ENCODE measurements around the gene OPA1. TPM values are rescaled to one million over a fixed set of nuclear protein-coding genes. Genes with fewer than 3 reads are reported as not detected.

The OPA1 gene
- total and polyA plus RNA-seq, 2 of the 13 experiments (the other 11 are each of a cell fraction or from before 2014, with no cell fraction given), result 26.7 to 78.5 TPM

- FAIRE-seq, result no peak
- CTCF ChIA-PET (ENCODE audit: low intra/inter-chr PET ratio, low total read pairs), result no interaction called here
- in situ Hi-C loops (cut with HindIII; ENCODE audit: extremely low pct_ligation_motif_present, low pct_unique_long_range_greater_than_20kb), result no loop called here
Measured at GRCh38 chr3:193648542-193649076, 55.6 kb downstream of the OPA1 start.

More at GRCh38 chr3:193648542-193649076, 55.6 kb downstream of the OPA1 start:
- TF ChIP-seq ATF4 (CRISPR knock-in tag; IDR thresholded peaks at IDR 0.05) (no peak), ZBTB20 (CRISPR knock-in tag; IDR thresholded peaks at IDR 0.05; ENCODE audit: borderline replicate concordance, low read depth) (no peak), GRHL1 (CRISPR knock-in tag; conservative IDR thresholded peaks at IDR 0.05) (no peak), RFX1 (IDR thresholded peaks at IDR 0.05) (no peak)
- Histone ChIP-seq H2AFZ (ENCODE audit: low read length) (no peak overlapping the region), H3K9me3 (ENCODE audit: low read length) (no peaks in the 10 kb centered on the region), H3K27me3 (ENCODE audit: control insufficient read depth in 1 of 2, insufficient read depth in 2 of 2, low read length in 2 of 2) (no peaks in the 10 kb centered on the region), H3K4me1 (ENCODE audit: insufficient read depth, low read length) (no peaks in the 10 kb centered on the region), H3K27ac (ENCODE audit: extremely low read length, insufficient read depth, low read length) (no peak overlapping the region), H3K79me2 (ENCODE audit: insufficient read depth, low read length) (no peaks in the 10 kb centered on the region), H3K36me3 (replicated peaks in 1 of 2; ENCODE audit: control insufficient read depth in 1 of 2, insufficient read depth in 2 of 2, low read length in 2 of 2) (peaks cover 8 to 54% of the 10 kb centered on the region in 2 experiments; a peak in 4 of 5 replicates), H3K9ac (ENCODE audit: insufficient read depth, low read depth, low read length) (no peak overlapping the region), H4K20me1 (ENCODE audit: insufficient read depth, low read length) (no peaks in the 10 kb centered on the region), H3K4me3 (replicated peaks in 1 of 3; ENCODE audit: insufficient read depth in 1 of 3, low read depth in 2 of 3, low read length in 3 of 3) (no peak overlapping the region), H3K4me2 (ENCODE audit: low read depth, low read length) (no peak overlapping the region)
- WGBS (ENCODE audit: low lambda C conversion rate), result 100% methylated on average over 2 of the region's 2 CpGs
- POLR2A ChIA-PET, result no interaction called here
- DNase-seq (ENCODE audit: low spot score), result no peak
- intact Hi-C loops (cut with micrococcal nuclease; ENCODE audit: unreplicated experiment), result no loop called here
- ATAC-seq, result no peak
- no TSS peak for BruUV-seq (replicated peaks)
